Sigmoid colon (tissue), 4 donors: ENCODE results near the gene CECR2.

Experiments
- CTCF ChIP-seq, 4 experiments: fragments of 450-650 bp in 3 of 4; fragments of 200-600 bp in 1 of 4; IDR thresholded peaks; one replicate each; pipeline ENCODE4 v1.5.1; 2016 to 2019; ENCODE audit warnings: antibody characterized with exemption in 4 of 4, mild to moderate bottlenecking in 3 of 4, moderate library complexity in 2 of 4
- EP300 ChIP-seq, 4 donors: sonication (generic); formaldehyde crosslinking; IDR thresholded peaks; one replicate each; pipeline ENCODE4 v1.6.1; 2017; ENCODE audit warnings: antibody characterized with exemption in 4 of 4
- POLR2A ChIP-seq, 2 donors: fragments of 450-650 bp; IDR thresholded peaks; one replicate each; pipeline ENCODE4 v1.6.1; 2016; ENCODE audit warnings: antibody characterized with exemption in 2 of 2, mild to moderate bottlenecking in 2 of 2, moderate library complexity in 2 of 2

GRCh38 chr22:17419348-17419747 is 50.1 kb downstream of the CECR2 start:
- no peak for TF ChIP-seq CTCF (IDR thresholded peaks at IDR 0.05)
- TF ChIP-seq POLR2A (IDR thresholded peaks at IDR 0.05): no peak
- TF ChIP-seq EP300 (IDR thresholded peaks at IDR 0.05): no peak
